ENCODE results near the gene RIMKLB.
A peak's percentile ranks its signal among the peaks of the same experiment; 100 is the strongest.
"Not testable (repeated sequence)": the region's sequence is repeated elsewhere in the genome, so short reads cannot be mapped to it uniquely, and the experiment has no call there.

RIMKLB gene

GRCh38 chr12:8692573-8692972, 5.2 kb upstream of the RIMKLB start:
- no peak for DNase-seq (ENCODE audit: low read depth in 3 of 3, low spot score in 1 of 3)

DNA sequence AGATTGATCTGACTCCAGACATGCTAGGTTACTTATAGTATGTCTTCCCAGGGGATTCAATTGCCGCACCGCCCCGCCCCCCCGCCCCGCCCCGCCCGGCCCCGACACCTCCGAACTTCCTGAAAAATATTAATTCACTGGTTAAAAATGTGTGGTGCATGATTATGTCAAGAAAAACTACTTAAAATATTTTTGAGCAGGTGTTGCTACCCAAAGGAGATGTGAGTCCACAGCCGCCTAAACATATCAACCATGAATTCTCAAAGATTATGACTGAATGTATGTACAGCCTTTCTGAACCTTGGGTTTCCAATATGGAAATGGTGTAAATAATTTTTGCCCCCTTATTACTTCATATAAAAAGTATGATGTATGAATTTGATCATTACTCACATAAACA, 2.7 kb upstream of the RIMKLB start:
- DNase-seq (ENCODE audit: low read depth in 3 of 3, low spot score in 1 of 3): no peak

GRCh38 chr12:8696442-8697090, 1.2 kb upstream of the RIMKLB start:
- no peak for DNase-seq (ENCODE audit: low read depth in 3 of 3, low spot score in 1 of 3)

GRCh38 chr12:8697120-8697475, 693 bp upstream of the RIMKLB start:
- DNase-seq (ENCODE audit: low read depth in 3 of 3, low spot score in 1 of 3): no peak

DNA sequence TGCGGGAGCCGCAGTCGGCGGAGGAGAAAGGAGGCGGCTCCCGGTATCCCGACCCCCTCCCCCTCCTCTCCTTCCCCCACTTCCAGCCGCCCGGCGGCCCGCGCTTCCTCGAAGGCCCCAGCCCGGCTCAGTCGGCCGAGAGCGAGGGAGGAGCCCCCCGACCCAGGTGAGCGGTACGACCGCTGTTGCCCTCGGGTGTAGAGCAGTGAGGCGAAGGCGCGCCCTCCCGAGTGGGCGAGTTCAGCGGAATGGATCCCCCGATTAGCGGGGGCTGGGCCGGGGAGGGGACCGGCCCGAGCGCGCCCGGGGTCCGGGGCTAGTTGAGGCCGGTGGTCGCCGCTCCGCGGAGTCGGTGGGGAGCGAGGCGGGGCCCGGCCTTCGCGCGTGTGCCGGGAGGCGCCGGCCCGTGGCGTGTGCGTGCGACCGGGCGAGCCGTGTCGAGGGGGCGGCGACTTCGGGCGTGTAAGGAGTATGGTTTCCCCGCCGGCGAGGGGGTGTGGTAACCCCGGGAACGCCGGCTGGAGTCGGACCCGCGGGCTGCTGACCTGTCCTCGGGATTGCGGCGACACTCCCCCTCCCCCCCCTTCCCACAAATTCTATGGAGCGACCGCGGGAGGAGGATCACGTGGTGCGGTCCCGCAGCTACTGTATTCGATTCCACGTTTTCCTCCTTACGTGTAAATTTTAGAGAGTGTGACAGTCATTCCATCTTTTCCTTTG, 501 bp downstream of the RIMKLB start:
- peak in 2 of 3 donors; percentile 5 to 22 for DNase-seq (ENCODE audit: low read depth in 3 of 3, low spot score in 1 of 3)

GRCh38 chr12:8698879-8699278, 1.1 kb downstream of the RIMKLB start:
- DNase-seq (ENCODE audit: low read depth in 3 of 3, low spot score in 1 of 3): no peak

DNA sequence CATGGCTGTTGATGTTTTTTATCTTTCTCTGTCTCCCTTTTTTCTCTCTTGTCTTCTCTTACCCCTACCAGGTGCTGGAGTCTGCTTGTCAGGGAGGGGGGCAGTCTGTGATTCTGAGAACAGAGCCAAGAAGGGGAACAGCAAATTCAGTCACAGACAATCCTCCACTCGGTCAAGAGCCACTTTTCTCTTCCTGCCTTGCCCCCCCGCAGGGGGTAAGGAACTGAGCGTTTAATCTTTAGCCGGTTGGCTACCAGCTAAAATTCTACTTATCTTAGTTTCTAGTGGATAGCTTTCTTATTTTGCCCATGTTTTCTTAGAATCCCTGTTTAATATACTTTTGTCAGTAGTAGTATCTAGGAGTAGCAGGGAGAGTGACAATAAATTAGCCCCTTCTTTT, 1.9 kb downstream of the RIMKLB start:
- no peak for DNase-seq (ENCODE audit: low read depth in 3 of 3, low spot score in 1 of 3)

GRCh38 chr12:8701046-8701660, 3.4 kb downstream of the RIMKLB start:
- no peak for DNase-seq (ENCODE audit: low read depth in 3 of 3, low spot score in 1 of 3)

DNA sequence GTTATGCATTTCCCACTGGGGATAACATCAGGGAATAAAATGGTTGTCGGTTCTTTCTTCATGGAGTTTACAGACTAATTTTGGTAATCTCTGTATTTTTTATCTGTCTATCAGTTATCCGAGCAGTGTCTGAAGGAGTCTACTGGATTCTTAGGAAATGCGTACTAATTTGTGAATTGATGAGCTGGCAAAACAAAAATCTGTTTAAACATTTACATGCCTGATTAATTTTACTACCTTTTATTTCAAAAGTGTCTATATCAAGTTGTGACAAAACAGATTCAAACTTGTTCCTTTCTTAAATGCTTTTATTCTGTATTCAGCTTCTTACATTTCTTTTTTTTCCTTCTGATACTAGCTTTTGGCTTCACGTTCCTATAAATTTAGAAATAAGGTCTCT, 4.4 kb downstream of the RIMKLB start:
- no peak for DNase-seq (ENCODE audit: low read depth in 3 of 3, low spot score in 1 of 3)

- DNase-seq (ENCODE audit: low read depth in 3 of 3, low spot score in 1 of 3): no peak
Observed at GRCh38 chr12:8709124-8709830, 11.5 kb downstream of the RIMKLB start.

- no peak for DNase-seq (ENCODE audit: low read depth in 3 of 3, low spot score in 1 of 3)
Observed at GRCh38 chr12:8712572-8712971, 14.8 kb downstream of the RIMKLB start.

DNA sequence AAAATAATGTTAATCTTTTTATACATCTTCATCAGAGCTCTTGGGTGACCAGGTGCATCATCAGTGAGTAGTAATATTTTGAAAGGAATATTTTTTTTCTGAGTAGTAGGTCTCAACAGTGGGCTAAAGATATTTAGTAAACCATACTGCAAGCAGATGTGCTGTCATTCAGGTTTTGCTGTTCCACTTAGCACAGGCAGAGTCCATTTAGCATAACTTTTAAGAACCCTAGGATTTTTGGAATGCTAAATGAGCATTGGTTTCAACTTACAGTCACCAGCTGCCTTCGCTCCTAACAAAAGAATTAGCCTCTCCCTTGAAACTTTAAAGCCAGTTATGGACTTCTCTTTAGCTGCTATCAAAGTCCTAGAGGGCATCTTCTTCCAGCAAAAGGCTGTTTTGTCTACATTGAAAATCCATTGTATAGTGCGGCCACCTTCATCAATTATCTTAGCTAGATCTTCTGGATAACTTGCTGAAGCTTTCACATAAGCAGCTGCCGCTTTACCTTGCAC, 24.6 kb downstream of the RIMKLB start:
- no peak for DNase-seq (ENCODE audit: low read depth in 3 of 3, low spot score in 1 of 3)

- DNase-seq (ENCODE audit: low read depth in 3 of 3, low spot score in 1 of 3): no peak
Observed at GRCh38 chr12:8734873-8735381, 37.1 kb downstream of the RIMKLB start.

- DNase-seq (ENCODE audit: low read depth in 3 of 3, low spot score in 1 of 3): no peak
Observed at GRCh38 chr12:8742501-8742900, 44.7 kb downstream of the RIMKLB start.

DNA sequence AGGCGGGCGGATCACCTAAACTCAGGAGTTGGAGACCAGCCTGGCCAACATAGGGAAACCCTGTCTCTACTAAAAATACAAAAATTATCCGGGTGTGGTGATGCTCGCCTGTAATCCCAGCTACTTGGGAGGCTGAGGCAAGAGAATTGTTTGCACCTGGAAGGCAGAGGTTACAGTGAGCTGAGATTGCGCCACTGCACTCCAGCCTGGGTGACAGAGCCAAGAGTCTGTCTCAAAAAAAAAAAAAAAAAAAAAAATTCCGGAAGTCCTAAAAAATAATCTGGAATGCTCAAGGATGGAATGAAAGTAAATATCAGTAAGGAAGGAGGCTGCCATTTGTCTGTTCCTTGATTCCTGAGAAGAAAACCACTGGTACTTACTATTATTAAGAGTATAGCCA, 45.3 kb downstream of the RIMKLB start:
- DNase-seq (ENCODE audit: low read depth in 3 of 3, low spot score in 1 of 3): not testable (repeated sequence)

- not testable (repeated sequence) for DNase-seq (ENCODE audit: low read depth in 3 of 3, low spot score in 1 of 3)
Observed at GRCh38 chr12:8745631-8746030, 47.8 kb downstream of the RIMKLB start.

- no peak for DNase-seq (ENCODE audit: low read depth in 3 of 3, low spot score in 1 of 3)
Observed at GRCh38 chr12:8746046-8746445, 48.3 kb downstream of the RIMKLB start.

DNA sequence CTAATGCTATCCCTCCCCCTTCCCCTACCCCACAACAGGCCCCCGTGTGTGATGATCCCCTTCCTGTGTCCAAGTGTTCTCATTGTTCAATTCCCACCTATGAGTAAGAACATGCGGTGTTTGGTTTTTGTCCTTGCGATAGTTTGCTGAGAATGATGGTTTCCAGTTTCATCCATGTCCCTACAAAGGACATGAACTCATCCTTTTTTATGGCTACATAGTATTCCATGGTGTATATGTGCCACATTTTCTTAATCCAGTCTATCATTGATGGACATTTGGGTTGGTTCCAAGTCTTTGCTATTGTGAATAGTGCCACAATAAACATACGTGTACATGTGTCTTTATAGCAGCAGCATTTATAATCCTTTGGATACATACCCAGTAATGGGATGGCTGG, 62.3 kb downstream of the RIMKLB start:
- DNase-seq (ENCODE audit: low read depth in 3 of 3, low spot score in 1 of 3): not testable (repeated sequence)

DNA sequence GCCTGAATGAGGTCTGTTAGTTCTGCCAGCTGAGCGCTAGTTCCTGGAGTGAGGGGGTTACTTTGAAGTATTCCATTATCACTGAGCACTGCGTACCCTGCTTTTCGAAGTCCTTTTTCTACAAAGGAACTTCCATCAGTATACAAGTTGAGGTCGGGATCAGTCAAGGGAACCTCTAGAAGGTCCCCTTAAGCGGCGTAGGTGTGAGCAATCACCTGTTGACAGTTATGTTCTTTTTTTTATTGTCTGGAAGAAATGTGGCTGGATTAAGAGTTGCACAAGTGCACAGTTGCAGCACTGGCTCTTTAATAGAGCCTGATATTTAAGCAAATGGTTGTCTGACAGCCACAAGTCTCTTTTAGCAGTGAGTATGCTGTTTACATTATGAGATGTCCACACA, 64.9 kb downstream of the RIMKLB start:
- not testable (repeated sequence) for DNase-seq (ENCODE audit: low read depth in 3 of 3, low spot score in 1 of 3)

GRCh38 chr12:8766121-8766520, 68.3 kb downstream of the RIMKLB start:
- DNase-seq (ENCODE audit: low read depth in 3 of 3, low spot score in 1 of 3): not testable (repeated sequence)

DNA sequence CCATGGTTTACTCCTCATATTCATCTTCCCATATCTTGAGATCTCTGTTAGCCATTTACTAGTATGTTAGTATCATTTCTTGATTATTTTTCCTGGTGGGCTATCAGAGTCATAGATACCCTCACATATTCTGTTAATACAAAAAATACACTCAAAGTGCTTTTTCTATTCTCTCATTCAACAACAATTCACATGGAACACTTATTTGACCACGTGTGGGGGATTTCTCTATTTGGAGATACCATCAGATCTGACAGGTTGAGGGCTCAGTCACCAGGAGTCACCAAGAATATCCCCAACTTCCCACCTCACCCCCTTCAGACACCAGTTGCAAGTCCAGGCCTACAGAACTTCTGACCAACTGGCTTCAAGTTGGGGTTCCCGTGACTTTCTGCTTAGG, 72.7 kb downstream of the RIMKLB start:
- no peak for DNase-seq (ENCODE audit: low read depth in 3 of 3, low spot score in 1 of 3)

Data from stimulated activated CD4-positive, alpha-beta T cell treated with anti-CD3 and anti-CD28 coated beads, TNF-alpha, amount 100 ng/mL, for 1 hour (primary cell).